Activated T-helper 2 cell treated with anti-CD3 and anti-CD28 coated beads, Interferon-gamma antibody, Interleukin-2, Interleukin-4, amounts not matched to agents 10 μg/mL and 5 μg/mL and 100 μg/mL, durations not matched to agents 14 hours and 24 hours and 36 hours (primary cell): ENCODE results near the gene DHRS12. TPM values are rescaled to one million over a fixed set of nuclear protein-coding genes. Genes with fewer than 3 reads are reported as not detected.

ENCODE experiments used
- DNase-seq: peaks from one replicate; pipeline ENCODE4 v3.0.0; 2021; ENCODE audit warnings: low spot score
- H3K27ac Mint-ChIP-seq: one replicate; pipeline ENCODE4 v1.8.0; 2021; ENCODE audit warnings: mixed read lengths
- H3K27me3 Mint-ChIP-seq: one replicate; pipeline ENCODE4 v1.8.0; 2021; ENCODE audit warnings: low read depth, mixed read lengths
- H3K36me3 Mint-ChIP-seq: one replicate; pipeline ENCODE4 v1.8.0; 2021; ENCODE audit warnings: low read depth, mixed read lengths
- H3K4me1 Mint-ChIP-seq: one replicate; pipeline ENCODE4 v1.8.0; 2021; ENCODE audit warnings: low read depth, mixed read lengths
- H3K4me3 Mint-ChIP-seq: one replicate; pipeline ENCODE4 v1.8.0; 2021; ENCODE audit warnings: low read depth, mild to moderate bottlenecking, moderate library complexity, mixed read lengths
- H3K9me3 Mint-ChIP-seq: one replicate; pipeline ENCODE4 v1.8.0; 2021; ENCODE audit warnings: mixed read lengths
- intact Hi-C: fragments of 100-400 bp; cut with micrococcal nuclease; formaldehyde crosslinking; loops from one replicate; pipeline ENCODE4 v1.15.1; 2023
- total RNA-seq: library from RNA; stranded (reverse); gene quantifications from 2 replicates; pipeline ENCODE4 v1.2.3, GENCODE V29; 2022

DHRS12 gene
- 2.2 and 3.1 TPM in 2 replicates for total RNA-seq

GRCh38 chr13:51803422-51804294 is at the start of gene DHRS12:
Gene DHRS12, minus strand, starts transcription at chr13:51804163. Its CDS starts 4,504 bp downstream, at chr13:51799659.
- peaks cover 33% of the 10 kb centered on the region for H3K4me1 Mint-ChIP-seq
- H3K27me3 Mint-ChIP-seq, result peaks cover 4% of the 10 kb centered on the region
- H3K36me3 Mint-ChIP-seq, result no peaks in the 10 kb centered on the region

GRCh38 chr13:51849145-51850101 is 45.5 kb upstream of the DHRS12 start:
- Mint-ChIP-seq H3K4me1 (peaks cover 10% of the 10 kb centered on the region), H3K4me3 (no peak overlapping the region), H3K36me3 (no peaks in the 10 kb centered on the region), H3K27me3 (peaks cover 21% of the 10 kb centered on the region), H3K27ac (no peak overlapping the region), H3K9me3 (no peaks in the 10 kb centered on the region)
- DNase-seq, result no peak
- intact Hi-C loops, result loop anchor here (5.0 kb wide), 2 partner anchors 37 to 278 kb away; partner anchors contain the start of gene NEK5

More at GRCh38 chr13:51803422-51804294, at the start of gene DHRS12:
- Mint-ChIP-seq H3K4me3 (peak within 1 kb of the TSS; percentile 87), H3K9me3 (no peaks in the 10 kb centered on the region), H3K27ac (peak within 1 kb of the TSS; percentile 98)
- intact Hi-C loops, result loop anchor here (1.0 to 10.0 kb wide), 10 partner anchors 22 to 681 kb away; partner anchors contain the start of genes ALG11, ATP7B, CKAP2 and FAM124A
- peak; percentile 82 for DNase-seq

- Mint-ChIP-seq H3K4me3 (no peak overlapping the region), H3K9me3 (no peaks in the 10 kb centered on the region), H3K27me3 (peaks cover 22% of the 10 kb centered on the region), H3K4me1 (peaks cover 10% of the 10 kb centered on the region), H3K36me3 (no peaks in the 10 kb centered on the region), H3K27ac (no peak overlapping the region)
- intact Hi-C loops, result loop anchor here (5.0 kb wide), 2 partner anchors 36 to 279 kb away; partner anchors contain the start of gene NEK5
- no peak for DNase-seq
These were observed 44.7 kb upstream of the DHRS12 start for GRCh38 chr13:51848674-51849073.

- DNase-seq, result no peak
- Mint-ChIP-seq H3K27ac (no peak overlapping the region), H3K27me3 (peaks cover 26% of the 10 kb centered on the region), H3K4me3 (no peak overlapping the region), H3K36me3 (no peaks in the 10 kb centered on the region), H3K9me3 (no peaks in the 10 kb centered on the region), H3K4me1 (peaks cover 10% of the 10 kb centered on the region)
- intact Hi-C loops, result loop anchor here (5.0 kb wide), 2 partner anchors 34 to 281 kb away; partner anchors contain the start of gene NEK5
These were observed 42.8 kb upstream of the DHRS12 start for GRCh38 chr13:51846756-51847155.

- Mint-ChIP-seq H3K27me3 (peaks cover 25% of the 10 kb centered on the region), H3K9me3 (no peaks in the 10 kb centered on the region), H3K4me3 (no peak overlapping the region), H3K4me1 (peaks cover 10% of the 10 kb centered on the region), H3K36me3 (no peaks in the 10 kb centered on the region), H3K27ac (no peak overlapping the region)
- no peak for DNase-seq
- intact Hi-C loops, result loop anchor here (5.0 kb wide), 2 partner anchors 33 to 282 kb away; partner anchors contain the start of gene NEK5
These were observed 41.8 kb upstream of the DHRS12 start for GRCh38 chr13:51845574-51846318.

- H3K4me1 Mint-ChIP-seq, result peaks cover 10% of the 10 kb centered on the region
- intact Hi-C loops, result loop anchor here (5.0 kb wide), 2 partner anchors 33 to 282 kb away; partner anchors contain the start of gene NEK5
- H3K27me3 Mint-ChIP-seq, result peaks cover 25% of the 10 kb centered on the region
- H3K4me3 Mint-ChIP-seq, result peak within 1 kb of the TSS; percentile 20
- no peak within 1 kb of the TSS for H3K27ac Mint-ChIP-seq
- no peaks in the 10 kb centered on the region for H3K9me3 Mint-ChIP-seq
- no peaks in the 10 kb centered on the region for H3K36me3 Mint-ChIP-seq
- peak; percentile 26 for DNase-seq
These were observed 41.1 kb upstream of the DHRS12 start, which contains the start of gene TMEM272 for GRCh38 chr13:51844862-51845573. Gene TMEM272, minus strand, starts transcription at chr13:51845177. Its CDS starts 6,647 bp downstream, at chr13:51838530.

- Mint-ChIP-seq H3K27ac (no peak overlapping the region), H3K36me3 (no peaks in the 10 kb centered on the region), H3K4me1 (peaks cover 10% of the 10 kb centered on the region), H3K27me3 (peaks cover 25% of the 10 kb centered on the region), H3K4me3 (no peak overlapping the region), H3K9me3 (no peaks in the 10 kb centered on the region)
- intact Hi-C loops, result no loop called here
- no peak for DNase-seq
These were observed 39.6 kb upstream of the DHRS12 start for GRCh38 chr13:51843529-51843928.

GRCh38 chr13:51841732-51842131 is 37.8 kb upstream of the DHRS12 start:
- no peak for DNase-seq
- Mint-ChIP-seq H3K27me3 (peaks cover 23% of the 10 kb centered on the region), H3K9me3 (no peaks in the 10 kb centered on the region), H3K36me3 (no peaks in the 10 kb centered on the region), H3K27ac (no peak overlapping the region), H3K4me1 (peaks cover 19% of the 10 kb centered on the region), H3K4me3 (no peak overlapping the region)
- intact Hi-C loops, result no loop called here

GRCh38 chr13:51840917-51841316 is 37.0 kb upstream of the DHRS12 start:
- Mint-ChIP-seq H3K27me3 (peaks cover 24% of the 10 kb centered on the region), H3K4me3 (no peak overlapping the region), H3K4me1 (peaks cover 21% of the 10 kb centered on the region), H3K36me3 (no peaks in the 10 kb centered on the region), H3K9me3 (no peaks in the 10 kb centered on the region), H3K27ac (no peak overlapping the region)
- intact Hi-C loops, result no loop called here
- no peak for DNase-seq

GRCh38 chr13:51839711-51840540 is 36.0 kb upstream of the DHRS12 start:
- H3K4me3 Mint-ChIP-seq, result no peak overlapping the region
- H3K9me3 Mint-ChIP-seq, result no peaks in the 10 kb centered on the region
- no peak for DNase-seq
- H3K27me3 Mint-ChIP-seq, result peaks cover 23% of the 10 kb centered on the region
- peaks cover 16% of the 10 kb centered on the region for H3K4me1 Mint-ChIP-seq
- no peak overlapping the region for H3K27ac Mint-ChIP-seq
- no peaks in the 10 kb centered on the region for H3K36me3 Mint-ChIP-seq
- intact Hi-C loops, result no loop called here
